ENCODE results near the gene KLC4.

Gene KLC4

GRCh38 chr6:43090559-43090956, 31.1 kb downstream of the KLC4 start:
- no peak for TF ChIP-seq GATA3 (IDR thresholded peaks at IDR 0.05; ENCODE audit: low read depth, low read length)
- no peak for TF ChIP-seq GATA2 (IDR thresholded peaks at IDR 0.05; ENCODE audit: low read depth, low read length)

- TF ChIP-seq GATA3 (IDR thresholded peaks at IDR 0.05; ENCODE audit: low read depth, low read length) (no peak), GATA2 (IDR thresholded peaks at IDR 0.05; ENCODE audit: low read depth, low read length) (no peak)
These were observed 31.6 kb downstream of the KLC4 start for GRCh38 chr6:43091020-43091419.

- TF ChIP-seq GATA3 (IDR thresholded peaks at IDR 0.05; ENCODE audit: low read depth, low read length), result no peak
- no peak for TF ChIP-seq GATA2 (IDR thresholded peaks at IDR 0.05; ENCODE audit: low read depth, low read length)
These were observed 32.1 kb downstream of the KLC4 start for GRCh38 chr6:43091436-43091991.

- TF ChIP-seq GATA2 (IDR thresholded peaks at IDR 0.05; ENCODE audit: low read depth, low read length) (peak; percentile 52; the same call in 1 of the 2 replicates), GATA3 (IDR thresholded peaks at IDR 0.05; ENCODE audit: low read depth, low read length) (peak; percentile 90)
These were observed 33.2 kb downstream of the KLC4 start for GRCh38 chr6:43092635-43093034.

- TF ChIP-seq GATA2 (IDR thresholded peaks at IDR 0.05; ENCODE audit: low read depth, low read length) (no peak), GATA3 (IDR thresholded peaks at IDR 0.05; ENCODE audit: low read depth, low read length) (no peak)
These were observed 34.2 kb downstream of the KLC4 start for GRCh38 chr6:43093436-43094289.

GRCh38 chr6:43095939-43096338, 36.5 kb downstream of the KLC4 start:
- TF ChIP-seq GATA3 (IDR thresholded peaks at IDR 0.05; ENCODE audit: low read depth, low read length) (no peak), GATA2 (IDR thresholded peaks at IDR 0.05; ENCODE audit: low read depth, low read length) (no peak)

GRCh38 chr6:43096451-43097097, 37.1 kb downstream of the KLC4 start:
- TF ChIP-seq GATA3 (IDR thresholded peaks at IDR 0.05; ENCODE audit: low read depth, low read length) (no peak), GATA2 (IDR thresholded peaks at IDR 0.05; ENCODE audit: low read depth, low read length) (no peak)

GRCh38 chr6:43097098-43097489, 37.7 kb downstream of the KLC4 start:
- TF ChIP-seq GATA2 (IDR thresholded peaks at IDR 0.05; ENCODE audit: low read depth, low read length), result no peak
- TF ChIP-seq GATA3 (IDR thresholded peaks at IDR 0.05; ENCODE audit: low read depth, low read length), result no peak

- peak; percentile 79 for TF ChIP-seq GATA2 (IDR thresholded peaks at IDR 0.05; ENCODE audit: low read depth, low read length)
- 0 out of 2 replicates have a peak, but pooled peaks have one; percentile 23 for TF ChIP-seq GATA3 (IDR thresholded peaks at IDR 0.05; ENCODE audit: low read depth, low read length)
These were observed 38.1 kb downstream of the KLC4 start for GRCh38 chr6:43097502-43097901.

- TF ChIP-seq GATA2 (IDR thresholded peaks at IDR 0.05; ENCODE audit: low read depth, low read length) (no peak), GATA3 (IDR thresholded peaks at IDR 0.05; ENCODE audit: low read depth, low read length) (no peak)
These were observed 42.1 kb downstream of the KLC4 start for GRCh38 chr6:43101497-43101896.

GRCh38 chr6:43103253-43103876, 43.9 kb downstream of the KLC4 start:
- TF ChIP-seq GATA3 (IDR thresholded peaks at IDR 0.05; ENCODE audit: low read depth, low read length) (no peak), GATA2 (IDR thresholded peaks at IDR 0.05; ENCODE audit: low read depth, low read length) (no peak)

GRCh38 chr6:43105538-43106222, 46.2 kb downstream of the KLC4 start:
- no peak for TF ChIP-seq GATA2 (IDR thresholded peaks at IDR 0.05; ENCODE audit: low read depth, low read length)
- TF ChIP-seq GATA3 (IDR thresholded peaks at IDR 0.05; ENCODE audit: low read depth, low read length), result no peak

- TF ChIP-seq GATA3 (IDR thresholded peaks at IDR 0.05; ENCODE audit: low read depth, low read length) (no peak), GATA2 (IDR thresholded peaks at IDR 0.05; ENCODE audit: low read depth, low read length) (no peak)
These were observed 48.1 kb downstream of the KLC4 start for GRCh38 chr6:43107344-43108062.
